Measurements from ENCODE around the gene SEL1L3. TPM values are rescaled to one million over a fixed set of nuclear protein-coding genes. Genes with fewer than 3 reads are reported as not detected.

SEL1L3 gene
- total RNA-seq, 1 donor from 2014 or later: 100 TPM

DNA sequence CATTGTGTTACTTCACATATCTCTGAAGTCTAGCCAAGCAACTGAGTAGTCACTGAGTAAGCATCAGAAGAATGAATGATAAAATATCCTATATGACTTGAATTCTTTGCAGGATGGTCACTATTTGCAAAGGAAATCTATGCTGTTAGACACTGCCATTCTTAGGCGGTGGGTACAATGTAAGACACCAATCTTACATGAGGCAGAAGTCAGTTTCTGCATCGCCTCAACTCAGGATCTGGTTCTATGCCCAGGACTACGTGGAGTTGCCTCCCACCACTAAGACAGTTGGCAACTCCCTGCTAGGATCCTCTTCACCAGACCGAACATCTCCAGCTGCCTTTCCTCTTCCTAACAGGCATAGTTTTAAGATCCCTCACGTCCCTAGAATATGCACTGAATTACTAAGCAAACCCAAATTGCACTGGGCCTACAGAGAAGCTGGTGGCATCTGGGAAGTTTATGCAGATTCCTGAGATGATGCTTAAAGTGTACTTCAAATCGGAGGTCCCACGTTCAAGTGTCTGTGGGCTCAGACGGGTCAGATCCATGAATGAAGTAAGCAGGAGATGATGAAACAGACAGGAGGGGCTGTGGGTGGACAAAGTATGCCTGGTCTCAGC is 45.6 kb downstream of the SEL1L3 start:
- DNase-seq (ENCODE audit: low spot score): no peak

GRCh38 chr4:25816591-25817058 is 46.2 kb downstream of the SEL1L3 start:
- no peak for DNase-seq (ENCODE audit: low spot score)

- DNase-seq (ENCODE audit: low spot score): no peak
Observed at GRCh38 chr4:25815586-25815985, 47.2 kb downstream of the SEL1L3 start.

GRCh38 chr4:25814301-25815136 is 48.3 kb downstream of the SEL1L3 start:
- DNase-seq (ENCODE audit: low spot score): peak; percentile 52

DNA sequence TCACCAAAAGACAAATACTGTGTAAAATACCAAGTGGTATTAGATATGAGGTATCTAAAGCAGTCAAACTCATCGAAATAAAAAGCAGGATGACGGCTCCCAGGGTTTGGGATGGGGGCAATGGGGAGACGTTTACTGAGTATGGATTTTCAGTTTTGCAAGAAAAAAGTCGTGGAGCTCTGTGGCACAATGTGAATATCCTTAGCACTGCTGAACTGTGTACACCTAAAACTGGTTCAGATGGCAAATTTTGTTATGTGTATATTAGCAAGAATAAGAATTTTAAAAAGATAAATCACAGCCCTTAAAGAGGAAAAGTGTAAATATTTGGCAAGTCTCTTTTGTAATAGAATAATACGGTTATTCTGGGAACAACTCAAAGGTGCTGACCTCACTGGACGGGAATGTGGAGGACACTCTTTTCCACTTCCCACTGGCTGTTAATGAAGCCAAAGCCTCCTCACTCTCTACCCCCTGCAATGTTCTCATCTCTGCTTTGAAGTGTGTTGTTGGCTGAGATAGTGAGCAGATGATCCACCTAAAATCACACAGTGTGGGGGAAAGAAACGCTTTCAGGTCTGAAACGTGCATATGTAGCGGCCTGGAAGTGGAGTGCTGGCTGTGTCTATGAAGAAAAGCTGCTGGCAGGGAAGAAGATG is 49.2 kb downstream of the SEL1L3 start:
- no peak for DNase-seq (ENCODE audit: low spot score)

DNA sequence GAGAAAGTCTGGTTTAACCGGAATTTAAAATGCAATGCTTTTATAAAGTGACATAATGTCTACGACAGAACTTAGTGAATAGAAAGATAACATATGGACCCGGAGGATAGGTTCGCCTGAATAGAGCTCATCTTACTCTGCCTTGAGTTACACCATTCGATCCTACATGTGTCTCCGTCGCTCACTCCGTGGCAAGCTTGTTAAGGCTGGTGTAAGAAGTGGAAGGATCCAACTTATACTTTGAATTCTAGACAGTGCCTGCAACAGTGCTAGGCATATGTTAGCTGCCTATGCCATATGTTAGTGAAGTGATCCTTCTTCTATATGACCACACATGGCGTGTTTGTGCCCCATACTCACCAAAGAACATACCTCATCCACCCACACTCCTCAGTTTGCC is 50.9 kb downstream of the SEL1L3 start:
- DNase-seq (ENCODE audit: low spot score): no peak

DNA sequence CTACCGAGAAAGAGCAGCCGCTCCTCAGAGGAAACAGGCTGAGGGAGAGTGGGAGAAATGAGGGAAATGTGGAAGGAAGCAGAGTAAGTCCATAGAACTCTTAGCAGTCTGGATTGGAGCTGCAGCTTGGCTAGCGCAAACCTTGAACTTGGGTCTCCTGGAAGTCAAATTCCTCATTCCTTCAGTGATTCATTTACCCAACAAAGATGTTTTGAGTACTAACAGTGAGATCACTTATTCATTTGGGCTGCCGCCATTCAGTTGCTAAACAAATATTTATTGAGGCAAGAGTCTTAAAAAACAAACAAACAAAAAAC is 51.5 kb downstream of the SEL1L3 start:
- DNase-seq (ENCODE audit: low spot score): no peak

DNA sequence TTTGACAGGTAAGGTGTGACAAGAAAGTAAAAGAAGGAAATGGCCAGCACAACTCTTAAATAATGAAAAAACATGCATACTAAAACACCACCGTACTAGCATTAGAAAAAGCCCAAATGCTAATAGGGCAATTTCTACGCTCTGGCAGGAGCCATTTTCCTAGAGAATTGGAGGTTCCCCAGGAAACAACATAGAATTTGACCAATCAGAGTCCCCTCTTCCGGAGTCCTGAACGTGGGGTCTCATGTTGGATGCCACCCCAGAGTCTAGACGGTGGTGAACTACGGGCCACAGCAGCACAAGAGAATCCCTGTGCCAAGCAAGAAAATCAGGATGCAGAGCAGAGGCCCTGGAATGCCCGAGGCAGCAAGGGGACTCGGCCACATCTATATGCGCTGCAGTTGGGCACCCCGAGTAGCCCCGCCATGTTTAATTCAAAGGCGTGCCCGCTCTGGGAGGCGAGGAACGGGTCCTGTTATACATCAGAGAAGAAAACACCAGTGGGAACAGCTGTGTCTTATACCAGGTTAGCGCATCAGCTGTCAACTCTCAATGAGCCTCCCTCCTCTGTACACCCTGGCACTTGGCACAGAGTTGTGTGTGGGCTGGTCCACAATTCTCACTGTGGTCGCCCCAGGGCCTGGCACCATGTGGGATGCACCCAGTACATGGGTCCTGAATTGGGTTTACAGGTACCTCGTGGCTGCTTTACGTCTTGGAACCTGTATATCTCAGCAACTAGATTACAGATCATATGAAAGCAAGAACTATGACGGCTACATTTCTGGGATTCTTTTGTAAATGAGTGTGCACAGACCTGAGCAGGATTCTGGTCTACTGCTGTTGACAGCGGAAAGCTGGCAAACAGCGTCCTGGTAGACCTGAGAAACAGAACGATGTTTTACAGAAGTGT is 52.1 kb downstream of the SEL1L3 start:
- no peak for DNase-seq (ENCODE audit: low spot score)

- DNase-seq (ENCODE audit: low spot score): no peak
Observed at GRCh38 chr4:25809996-25810395, 52.8 kb downstream of the SEL1L3 start.

DNA sequence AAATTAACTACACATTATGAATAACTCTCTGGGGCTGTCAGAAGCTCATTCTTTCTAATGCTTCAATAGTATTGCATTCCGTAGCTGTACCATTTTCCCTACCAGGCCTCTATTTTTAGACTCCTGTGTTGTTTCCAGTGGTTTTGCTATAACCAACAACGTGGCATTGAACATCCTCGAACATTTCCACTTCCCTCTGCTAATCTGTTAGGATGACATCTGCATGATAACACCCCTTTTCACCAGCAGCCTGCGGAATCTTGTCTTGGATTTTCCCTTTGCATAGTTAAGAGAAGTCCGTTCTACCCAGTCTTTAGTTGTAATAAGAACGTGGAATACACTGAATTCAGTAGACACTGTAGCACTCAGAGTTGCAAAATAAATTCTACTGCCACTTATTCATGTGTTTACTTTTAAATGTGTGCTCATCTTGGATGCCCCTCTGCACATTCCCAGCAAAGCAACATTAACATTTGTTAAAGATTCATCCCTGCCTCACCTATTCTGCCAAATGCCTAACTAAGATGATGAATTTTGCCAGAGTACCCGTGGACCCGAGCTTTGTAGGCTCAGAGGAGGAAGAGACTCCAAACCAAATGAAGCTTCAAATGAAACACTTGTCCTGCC is 55.6 kb downstream of the SEL1L3 start:
- DNase-seq (ENCODE audit: low spot score): no peak

- no peak for DNase-seq (ENCODE audit: low spot score)
Observed at GRCh38 chr4:25805255-25805860, 57.4 kb downstream of the SEL1L3 start.

GRCh38 chr4:25803720-25804225 is 59.0 kb downstream of the SEL1L3 start:
- no peak for DNase-seq (ENCODE audit: low spot score)

GRCh38 chr4:25801594-25801993 is 61.2 kb downstream of the SEL1L3 start:
- DNase-seq (ENCODE audit: low spot score): no peak

GRCh38 chr4:25800245-25800644 is 62.5 kb downstream of the SEL1L3 start:
- DNase-seq (ENCODE audit: low spot score): no peak

- no peak for DNase-seq (ENCODE audit: low spot score)
Observed at GRCh38 chr4:25799522-25799921, 63.3 kb downstream of the SEL1L3 start.

DNA sequence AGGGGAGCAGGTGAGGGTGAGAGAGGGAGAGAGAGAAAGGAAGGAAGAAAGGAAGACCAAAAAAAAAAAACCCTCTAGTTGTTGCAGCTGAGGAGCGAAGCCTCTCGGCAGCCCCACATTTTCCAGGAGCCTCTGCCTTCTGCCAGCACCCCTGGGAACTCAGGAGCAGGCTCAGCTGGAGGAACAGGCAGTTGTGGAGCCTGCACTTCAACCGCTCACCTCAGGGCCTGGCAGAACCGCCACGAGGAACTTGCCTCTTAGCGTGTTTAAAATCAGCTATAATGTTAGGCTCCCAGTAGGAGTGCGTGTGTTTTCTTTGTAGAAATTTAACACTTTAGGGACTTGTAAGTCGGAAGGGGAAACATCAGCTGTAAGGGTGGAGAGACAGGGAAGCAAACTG is 65.7 kb downstream of the SEL1L3 start:
- DNase-seq (ENCODE audit: low spot score): no peak

GRCh38 chr4:25795566-25796454 is 67.0 kb downstream of the SEL1L3 start:
- no peak for DNase-seq (ENCODE audit: low spot score)

DNA sequence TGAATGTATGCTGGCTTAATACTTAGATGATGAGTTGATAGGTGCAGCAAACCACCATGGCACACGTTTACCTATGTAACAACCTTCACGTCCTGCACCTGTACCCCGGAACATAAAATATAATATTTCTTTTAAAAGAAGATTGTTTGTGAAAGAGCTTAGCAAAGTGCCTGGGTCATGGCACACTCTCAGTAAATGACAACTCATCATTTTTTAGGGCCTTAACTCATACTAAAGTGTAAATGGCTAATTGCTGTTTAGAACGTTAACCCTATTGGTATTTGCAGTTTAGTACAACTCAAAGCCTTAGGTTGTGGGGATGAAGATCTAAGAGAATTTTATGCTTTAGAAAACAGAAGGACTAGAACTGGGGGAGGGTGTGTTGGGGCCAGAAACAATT is 67.7 kb downstream of the SEL1L3 start:
- no peak for DNase-seq (ENCODE audit: low spot score)

DNA sequence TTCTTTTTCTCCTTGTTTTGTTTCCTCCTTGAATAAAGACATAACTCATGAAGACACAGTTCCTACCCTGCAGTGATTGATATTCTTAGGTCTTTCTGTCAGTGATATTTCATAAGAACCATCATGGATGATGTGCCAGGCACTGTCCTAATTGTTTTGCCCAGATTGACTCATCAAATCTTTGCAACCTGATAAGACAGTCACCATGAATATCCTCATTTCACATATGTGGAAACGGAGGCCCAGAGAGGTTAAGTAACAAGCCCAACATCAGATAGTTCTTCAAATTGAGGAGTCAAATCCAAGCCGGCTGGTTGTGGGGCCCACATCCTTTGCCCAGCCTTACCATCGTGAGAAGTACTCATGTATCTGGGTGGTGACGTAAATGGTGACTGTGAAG is 69.9 kb downstream of the SEL1L3 start:
- DNase-seq (ENCODE audit: low spot score): no peak

All from ureter (tissue), 1 donor.